ENCODE data around the gene TACR2. TPM values are rescaled to one million over a fixed set of nuclear protein-coding genes. Genes with fewer than 3 reads are reported as not detected.

The TACR2 gene
- total RNA-seq, 4 donors from 2014 or later = 0.65 to 4.5 (median 1.3) TPM

DNA sequence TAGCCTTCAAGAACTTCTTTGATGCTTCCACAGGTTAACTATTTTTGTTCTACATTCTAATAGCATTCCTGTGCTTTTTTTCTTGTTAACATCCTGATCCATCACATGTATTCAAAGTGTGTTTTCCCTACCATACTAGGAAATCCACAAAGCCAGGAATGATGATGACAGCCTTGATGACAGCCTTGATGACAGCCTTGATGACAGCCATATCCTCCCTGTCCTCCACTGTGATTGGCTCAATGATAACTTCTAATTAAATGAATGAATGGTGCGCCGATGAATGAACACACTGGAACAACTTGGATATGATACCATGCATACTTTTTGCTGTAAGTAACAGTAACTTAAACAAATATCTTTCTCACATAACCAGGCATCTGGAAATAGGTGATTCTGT, 8.3 kb upstream of the TACR2 start:
- TF ChIP-seq, protein P1, sequence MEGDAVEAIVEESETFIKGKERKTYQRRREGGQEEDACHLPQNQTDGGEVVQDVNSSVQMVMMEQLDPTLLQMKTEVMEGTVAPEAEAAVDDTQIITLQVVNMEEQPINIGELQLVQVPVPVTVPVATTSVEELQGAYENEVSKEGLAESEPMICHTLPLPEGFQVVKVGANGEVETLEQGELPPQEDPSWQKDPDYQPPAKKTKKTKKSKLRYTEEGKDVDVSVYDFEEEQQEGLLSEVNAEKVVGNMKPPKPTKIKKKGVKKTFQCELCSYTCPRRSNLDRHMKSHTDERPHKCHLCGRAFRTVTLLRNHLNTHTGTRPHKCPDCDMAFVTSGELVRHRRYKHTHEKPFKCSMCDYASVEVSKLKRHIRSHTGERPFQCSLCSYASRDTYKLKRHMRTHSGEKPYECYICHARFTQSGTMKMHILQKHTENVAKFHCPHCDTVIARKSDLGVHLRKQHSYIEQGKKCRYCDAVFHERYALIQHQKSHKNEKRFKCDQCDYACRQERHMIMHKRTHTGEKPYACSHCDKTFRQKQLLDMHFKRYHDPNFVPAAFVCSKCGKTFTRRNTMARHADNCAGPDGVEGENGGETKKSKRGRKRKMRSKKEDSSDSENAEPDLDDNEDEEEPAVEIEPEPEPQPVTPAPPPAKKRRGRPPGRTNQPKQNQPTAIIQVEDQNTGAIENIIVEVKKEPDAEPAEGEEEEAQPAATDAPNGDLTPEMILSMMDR (IDR thresholded peaks at IDR 0.05; ENCODE audit: low read depth) = no peak

DNA sequence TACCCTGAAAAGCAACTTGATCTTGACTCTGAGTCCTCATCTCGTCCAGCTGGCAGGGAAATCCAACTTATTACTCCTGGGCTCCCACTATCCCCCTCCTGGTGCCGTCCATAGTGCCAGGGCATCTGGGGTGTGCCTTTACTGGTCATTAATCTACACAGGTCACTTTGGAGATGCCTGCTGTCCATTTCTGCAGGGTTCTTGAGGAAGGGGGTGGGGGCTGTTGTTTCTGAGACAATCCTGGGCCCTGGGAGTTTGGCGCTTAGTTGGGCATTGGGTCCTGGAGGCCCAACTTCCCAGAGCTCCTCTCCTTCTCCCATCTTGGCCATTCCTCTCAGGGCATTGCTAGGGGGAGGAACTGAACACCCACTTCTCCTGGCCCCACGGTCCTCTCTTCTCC, 6.0 kb upstream of the TACR2 start:
- TF ChIP-seq, protein P1 (IDR thresholded peaks at IDR 0.05; ENCODE audit: low read depth) = no peak

DNA sequence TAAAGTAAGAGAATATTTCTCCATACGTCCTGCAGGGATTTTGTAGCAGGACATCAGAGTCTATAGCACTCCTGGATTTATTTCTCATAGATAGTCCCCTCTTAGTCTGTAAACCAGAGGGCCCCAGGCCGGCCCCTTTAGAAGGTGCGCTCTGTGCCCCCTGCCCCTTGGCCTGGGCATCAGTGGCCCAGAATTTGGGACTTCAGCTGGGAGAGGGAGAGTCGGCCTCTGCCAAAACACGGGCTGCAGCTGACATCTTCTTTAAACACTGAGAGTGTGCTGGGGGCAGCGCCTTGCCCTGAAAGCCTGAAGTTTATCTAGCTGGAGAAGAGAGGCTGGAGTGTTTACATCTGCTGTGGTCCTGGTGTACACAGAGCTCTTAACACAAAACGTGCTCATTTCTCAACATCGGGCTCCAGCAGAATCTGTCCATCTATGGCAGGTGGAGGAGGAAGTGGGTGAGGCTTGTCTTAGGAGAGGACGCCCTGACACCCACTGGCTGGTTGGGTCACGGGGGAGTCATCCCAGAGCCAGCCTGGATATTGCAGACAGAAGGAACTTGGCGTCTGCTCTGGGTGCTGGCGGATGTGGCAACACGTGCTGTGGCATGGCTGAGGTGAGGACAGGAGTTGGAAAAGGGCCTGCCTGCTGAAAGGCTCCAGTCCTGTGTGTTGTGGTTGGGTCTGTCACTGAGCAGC, 5.0 kb upstream of the TACR2 start:
- TF ChIP-seq, protein P1 (IDR thresholded peaks at IDR 0.05; ENCODE audit: low read depth) = no peak

DNA sequence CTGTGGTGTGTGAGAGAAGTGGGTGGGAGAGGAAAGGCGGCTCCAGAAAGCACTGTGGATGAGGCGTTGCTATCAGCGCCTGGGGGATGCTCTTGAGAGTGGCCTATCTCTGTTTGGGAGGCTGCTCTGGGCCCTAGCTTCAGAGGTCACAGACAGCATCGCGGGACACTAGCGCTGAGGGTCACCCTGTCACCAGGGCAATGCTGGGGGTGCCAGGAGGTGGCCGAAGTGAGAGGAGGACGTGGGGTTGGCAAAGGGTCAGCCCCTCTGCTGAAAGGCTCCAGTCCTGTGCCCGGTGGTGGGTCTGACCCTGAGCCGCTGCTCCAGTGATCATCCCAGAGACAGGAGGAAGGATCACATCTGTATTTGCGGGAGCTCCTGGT, 3.0 kb upstream of the TACR2 start:
- TF ChIP-seq, protein P1 (IDR thresholded peaks at IDR 0.05; ENCODE audit: low read depth) = no peak

DNA sequence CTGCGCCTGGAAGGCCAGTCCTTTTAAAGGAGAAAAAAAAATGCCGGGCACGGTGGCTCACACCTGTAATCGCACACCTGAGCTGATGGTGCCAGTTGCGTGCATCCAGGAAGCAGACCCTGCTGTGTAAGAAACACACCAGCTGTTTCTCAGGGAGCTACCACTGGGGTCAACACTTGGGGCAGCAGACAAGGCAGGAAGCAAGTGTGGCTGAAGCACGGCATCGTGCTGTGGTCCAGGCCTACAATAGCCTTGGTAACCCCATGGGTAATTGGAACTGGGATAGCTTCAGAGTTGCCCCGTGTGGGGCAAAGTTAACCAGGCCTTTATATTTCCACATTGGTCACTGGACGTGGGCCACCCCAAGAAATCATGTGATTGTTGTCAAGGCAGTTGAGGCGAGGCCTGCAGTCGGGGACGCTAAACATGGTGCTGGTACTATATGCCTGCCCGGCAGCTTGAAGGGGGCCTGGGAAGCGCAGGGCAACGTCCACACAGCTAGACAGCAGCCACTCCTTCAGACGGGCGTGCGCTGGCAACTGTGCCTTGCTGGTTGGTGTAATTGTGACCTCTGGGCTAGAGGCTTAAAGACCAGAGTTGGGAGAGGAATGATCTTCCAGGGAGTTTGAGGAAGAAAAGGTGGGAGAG, 2.5 kb upstream of the TACR2 start:
- TF ChIP-seq, protein P1 (IDR thresholded peaks at IDR 0.05; ENCODE audit: low read depth) = no peak

DNA sequence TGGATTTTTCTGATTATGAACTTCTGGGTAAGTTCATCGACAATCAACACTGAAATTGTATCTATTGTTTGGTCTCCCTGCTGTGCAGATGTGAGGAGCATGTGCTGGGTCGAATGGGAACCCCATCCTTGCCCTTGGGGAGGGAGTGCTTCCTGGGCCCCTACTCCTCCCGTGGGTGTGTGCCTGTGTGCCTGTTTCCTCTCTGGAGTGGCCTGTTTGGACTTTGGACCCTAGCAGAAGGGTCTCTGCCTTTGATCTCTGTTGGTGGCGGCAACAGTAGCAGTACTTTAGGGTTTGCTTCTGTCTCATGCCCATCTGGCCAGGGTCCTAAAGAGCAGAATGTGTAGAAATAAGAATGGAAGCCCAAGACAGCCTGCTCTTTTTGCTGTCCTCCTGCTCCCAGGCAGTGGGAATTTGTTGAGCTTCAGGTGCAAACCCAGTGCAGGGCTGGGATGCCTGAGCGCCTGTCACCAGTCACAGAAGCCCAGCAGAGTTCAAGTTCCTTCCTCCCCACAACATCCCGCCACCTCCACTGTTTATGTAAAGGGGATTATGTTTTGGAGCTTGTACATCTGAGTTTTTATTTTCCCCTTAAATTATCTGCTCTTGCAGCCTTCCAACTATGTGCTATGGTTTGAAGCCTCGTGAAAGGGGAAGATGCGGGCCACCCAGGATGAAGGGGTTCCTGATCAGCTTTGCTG, 1.5 kb upstream of the TACR2 start:
- TF ChIP-seq, protein P1 (IDR thresholded peaks at IDR 0.05; ENCODE audit: low read depth) = no peak

DNA sequence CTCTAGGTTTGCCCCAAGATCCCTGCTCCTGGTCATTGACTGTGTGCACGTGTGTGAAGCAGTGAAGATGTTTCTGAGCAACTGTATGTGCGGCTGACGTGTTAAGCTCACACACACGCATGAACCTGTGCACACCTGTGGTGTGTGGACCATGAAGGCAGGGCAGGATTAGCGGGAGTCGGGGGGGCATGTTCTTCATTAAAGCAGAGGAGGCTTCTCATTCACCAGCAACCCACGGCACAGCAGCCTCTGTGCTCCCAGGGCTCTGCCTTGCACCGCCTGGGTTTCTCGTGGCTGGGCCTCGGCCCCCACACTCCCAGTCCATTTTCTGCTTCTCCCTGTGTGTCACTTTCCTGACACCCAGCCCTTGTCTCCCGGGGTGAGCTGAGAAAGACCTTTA, 824 bp upstream of the TACR2 start:
- TF ChIP-seq, protein P1 (IDR thresholded peaks at IDR 0.05; ENCODE audit: low read depth) = no peak

Measured in subcutaneous adipose tissue (tissue), 4 donors.